Kidney (tissue), 14 donors: Measurements from ENCODE around the gene GATA1. TPM values are rescaled to one million over a fixed set of nuclear protein-coding genes. Genes with fewer than 3 reads are reported as not detected.

Experiments used
- DNase-seq, 5 donors: peaks; one replicate each; pipeline ENCODE4 v3.0.0-alpha.2; 2013 to 2020
- FAIRE-seq: peaks from 2 replicates; lab custom pipeline; 2012; peaks lifted over from hg19 to GRCh38; lab: Jason Lieb, UNC
- H3K27ac ChIP-seq, 2 donors: one replicate each; pipeline ENCODE4 v1.7.0; 2013; ENCODE audit warnings: low read depth in 2 of 2, low read length in 2 of 2, inconsistent platforms in 1 of 2
- H3K27me3 ChIP-seq: one replicate; pipeline ENCODE4 v1.7.1; 2013; ENCODE audit warnings: low read length, inconsistent platforms; ENCODE audit not compliant: control insufficient read depth, insufficient read depth
- H3K36me3 ChIP-seq, 3 donors: one replicate each; pipeline versions ENCODE4 v1.7.0 to v1.7.1; 2013; ENCODE audit warnings: low read length in 3 of 3, control low read depth in 1 of 3, inconsistent platforms in 1 of 3; ENCODE audit not compliant: insufficient read depth in 3 of 3, control insufficient read depth in 2 of 3
- H3K4me1 ChIP-seq, 3 donors: one replicate each; pipeline versions ENCODE4 v1.7.0 to v1.7.1; 2013; ENCODE audit warnings: low read length in 3 of 3, inconsistent platforms in 1 of 3, low read depth in 1 of 3; ENCODE audit not compliant: control insufficient read depth in 2 of 3, insufficient read depth in 2 of 3
- H3K4me3 ChIP-seq, 3 donors: one replicate each; pipeline versions ENCODE4 v1.7.0 to v1.8.1; 2013; ENCODE audit warnings: low read length in 3 of 3, control low read depth in 1 of 3, inconsistent platforms in 1 of 3
- H3K9ac ChIP-seq, 3 donors: one replicate each; pipeline versions ENCODE4 v1.7.0 to v1.7.1; 2013; ENCODE audit warnings: low read length in 3 of 3, control low read depth in 1 of 3, inconsistent platforms in 1 of 3
- H3K9me3 ChIP-seq, 3 donors: one replicate each; pipeline versions ENCODE4 v1.7.0 to v1.7.1; 2013; ENCODE audit warnings: low read length in 3 of 3, control low read depth in 1 of 3, inconsistent platforms in 1 of 3; ENCODE audit not compliant: control insufficient read depth in 2 of 3, insufficient read depth in 1 of 3
- intact Hi-C: fragments of 100-400 bp; cut with DNase I; formaldehyde crosslinking; loops from one replicate; pipeline ENCODE4 v1.11.1; 2022
- polyA plus RNA-seq: library from polyadenylated mRNA; stranded (reverse); fragments of 350-450 nt; fragmentation: Illumina TruSeq; extraction: RNeasy Lipid Tissue Mini Kit (QIAGEN cat#74804); gene quantifications from one replicate; pipeline ENCODE4 v1.2.3, GENCODE V29; 2014; ENCODE audit warnings: low read depth, low replicate concordance; ENCODE audit not compliant: insufficient read depth
- total RNA-seq: library from RNA; stranded (reverse); fragmentation: NEBNext Ultra II Directional; extraction: Animal tissue kit (Norgen Biotek cat#: 25700); gene quantifications from one replicate; pipeline ENCODE4 v1.2.1, GENCODE V29; 2021
- TF ChIP-seq, protein P1 (sequence below): IDR thresholded peaks from 3 replicates; pipeline ENCODE4 v1.5.1; 2012; ENCODE audit warnings: mild to moderate bottlenecking, moderate library complexity, borderline replicate concordance; ENCODE audit not compliant: insufficient read depth; ENCODE audit errors: extremely low read depth
- donor health status: control.
- donor health status: control.
- donor health status: control.
- donor health status: control.
- donor health status: control.
- donor health status: DM: yes; HTN: yes; CAD: no.
- donor health status: Normal renal cell carcinoma (clear cell type).

The GATA1 gene
- total and polyA plus RNA-seq, 2 donors from 2014 or later = 0.60 TPM; not detected in 1

DNA sequence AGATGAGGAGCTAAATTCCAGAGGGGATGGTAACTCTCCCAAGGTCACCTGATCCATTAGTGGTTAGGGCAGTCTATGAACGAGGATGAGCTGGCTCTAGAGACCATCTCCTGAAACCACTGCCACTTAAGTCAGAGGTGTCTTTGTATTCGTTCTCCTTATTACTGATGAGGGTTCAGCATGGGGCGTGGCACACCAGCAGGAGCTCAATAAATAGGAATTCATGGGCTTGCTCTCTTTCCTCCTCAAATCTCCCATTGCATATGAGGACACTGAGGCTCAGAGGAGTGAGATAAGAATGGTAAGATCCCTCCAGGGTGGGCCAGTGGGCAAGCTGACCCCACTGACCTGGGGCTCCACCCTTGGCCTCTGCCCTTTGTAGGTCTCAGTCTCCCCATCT, 1.7 kb upstream of the GATA1 start:
- H3K4me1 ChIP-seq = no peaks in the 10 kb centered on the region
- H3K4me3 ChIP-seq = no peak overlapping the region
- H3K9ac ChIP-seq = no peak overlapping the region
- no peak overlapping the region for H3K27ac ChIP-seq
- intact Hi-C loops = no loop called here
- FAIRE-seq (no peak), DNase-seq (no peak)
- TF ChIP-seq, protein P1, sequence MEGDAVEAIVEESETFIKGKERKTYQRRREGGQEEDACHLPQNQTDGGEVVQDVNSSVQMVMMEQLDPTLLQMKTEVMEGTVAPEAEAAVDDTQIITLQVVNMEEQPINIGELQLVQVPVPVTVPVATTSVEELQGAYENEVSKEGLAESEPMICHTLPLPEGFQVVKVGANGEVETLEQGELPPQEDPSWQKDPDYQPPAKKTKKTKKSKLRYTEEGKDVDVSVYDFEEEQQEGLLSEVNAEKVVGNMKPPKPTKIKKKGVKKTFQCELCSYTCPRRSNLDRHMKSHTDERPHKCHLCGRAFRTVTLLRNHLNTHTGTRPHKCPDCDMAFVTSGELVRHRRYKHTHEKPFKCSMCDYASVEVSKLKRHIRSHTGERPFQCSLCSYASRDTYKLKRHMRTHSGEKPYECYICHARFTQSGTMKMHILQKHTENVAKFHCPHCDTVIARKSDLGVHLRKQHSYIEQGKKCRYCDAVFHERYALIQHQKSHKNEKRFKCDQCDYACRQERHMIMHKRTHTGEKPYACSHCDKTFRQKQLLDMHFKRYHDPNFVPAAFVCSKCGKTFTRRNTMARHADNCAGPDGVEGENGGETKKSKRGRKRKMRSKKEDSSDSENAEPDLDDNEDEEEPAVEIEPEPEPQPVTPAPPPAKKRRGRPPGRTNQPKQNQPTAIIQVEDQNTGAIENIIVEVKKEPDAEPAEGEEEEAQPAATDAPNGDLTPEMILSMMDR = no peak
- no peaks in the 10 kb centered on the region for H3K27me3 ChIP-seq
- H3K36me3 ChIP-seq = no peaks in the 10 kb centered on the region
- no peaks in the 10 kb centered on the region for H3K9me3 ChIP-seq

DNA sequence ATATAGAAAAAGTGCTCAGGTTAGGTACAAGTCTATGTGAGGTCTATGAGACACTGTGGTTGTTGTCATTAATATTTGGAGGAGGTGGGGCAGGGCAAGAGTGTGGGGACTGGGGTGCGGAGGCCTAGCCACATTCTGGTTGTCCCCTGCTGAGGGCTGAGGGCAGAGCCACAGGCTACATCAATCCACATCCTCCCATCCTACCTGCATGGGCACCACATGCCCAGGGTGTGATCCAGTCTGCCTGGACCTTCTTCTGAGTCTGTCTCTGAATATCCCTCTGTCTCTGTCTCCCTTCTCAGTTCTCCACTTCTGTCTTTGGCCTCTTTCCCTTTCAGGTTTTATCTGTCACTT, 1.2 kb upstream of the GATA1 start:
- TF ChIP-seq, protein P1 = no peak

DNA sequence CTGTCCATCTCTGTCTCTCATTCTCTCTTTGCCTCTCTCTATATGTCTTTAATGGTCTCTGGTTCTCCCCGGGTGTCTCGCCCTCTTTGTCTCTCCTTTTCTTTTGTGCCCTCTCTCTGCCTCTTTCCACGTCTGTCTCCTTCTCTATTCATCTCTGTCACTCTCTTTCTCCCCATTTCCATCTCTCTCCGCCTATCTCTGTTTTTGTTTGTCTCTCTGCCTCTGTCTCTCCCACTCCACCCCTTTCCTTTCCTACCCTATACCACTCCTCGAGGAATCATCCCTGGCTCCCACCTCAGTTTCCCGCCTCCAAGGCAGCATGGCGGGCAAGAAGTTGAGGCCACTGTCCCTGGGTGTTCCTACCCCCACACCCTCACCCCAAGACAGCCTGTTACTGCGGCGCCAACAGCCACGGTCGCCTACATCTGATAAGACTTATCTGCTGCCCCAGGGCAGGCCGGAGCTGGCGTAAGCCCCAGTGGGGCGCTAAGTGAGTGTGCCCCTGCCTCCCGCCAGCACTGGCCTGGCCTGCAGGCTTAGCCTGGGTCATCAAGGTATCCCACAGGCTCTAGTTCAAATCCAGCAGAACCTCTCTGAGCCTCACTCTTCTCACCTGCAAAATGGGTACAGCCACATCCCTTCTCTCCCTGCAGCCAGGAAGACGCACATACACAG, 713 bp upstream of the GATA1 start:
- no peaks in the 10 kb centered on the region for H3K36me3 ChIP-seq
- no peak overlapping the region for H3K9ac ChIP-seq
- no peak overlapping the region for H3K27ac ChIP-seq
- FAIRE-seq (no peak), DNase-seq (no peak)
- H3K4me1 ChIP-seq = no peaks in the 10 kb centered on the region
- no peaks in the 10 kb centered on the region for H3K9me3 ChIP-seq
- no peaks in the 10 kb centered on the region for H3K27me3 ChIP-seq
- intact Hi-C loops = no loop called here
- no peak overlapping the region for H3K4me3 ChIP-seq
- TF ChIP-seq, protein P1 = no peak

More for the DNA sequence above, 1.2 kb upstream of the GATA1 start:
- Histone ChIP-seq H3K36me3 (no peaks in the 10 kb centered on the region), H3K27ac (no peak overlapping the region), H3K4me1 (no peaks in the 10 kb centered on the region), H3K9me3 (no peaks in the 10 kb centered on the region), H3K27me3 (no peaks in the 10 kb centered on the region), H3K9ac (no peak overlapping the region), H3K4me3 (no peak overlapping the region)
- FAIRE-seq (no peak), DNase-seq (no peak)
- intact Hi-C loops = no loop called here
